ENCODE measurements around the gene NPY2R.

The NPY2R gene

GRCh38 chr4:155248002-155248896, 39.8 kb downstream of the NPY2R start:
- in situ Hi-C loops (cut with HindIII; ENCODE audit: low sequenced_read_pairs): no loop called here

GRCh38 chr4:155249016-155249566, 40.7 kb downstream of the NPY2R start:
- in situ Hi-C loops (cut with HindIII; ENCODE audit: low sequenced_read_pairs): no loop called here

GRCh38 chr4:155252327-155252726, 43.9 kb downstream of the NPY2R start:
- in situ Hi-C loops (cut with HindIII; ENCODE audit: low sequenced_read_pairs): no loop called here

- in situ Hi-C loops (cut with HindIII; ENCODE audit: low sequenced_read_pairs): no loop called here
Measured at GRCh38 chr4:155263480-155263879, 55.0 kb downstream of the NPY2R start.

- in situ Hi-C loops (cut with HindIII; ENCODE audit: low sequenced_read_pairs): no loop called here
Measured at GRCh38 chr4:155265113-155265512, 56.7 kb downstream of the NPY2R start.

Data from DLD1 (cell line).